Measurements from ENCODE around the gene ZNF415. TPM values are rescaled to one million over a fixed set of nuclear protein-coding genes. Genes with fewer than 3 reads are reported as not detected.

ZNF415 gene
- total and polyA plus RNA-seq, 9 of the 15 experiments (the other 6 are each of a cell fraction or from before 2014, with no cell fraction given): 0.06 to 0.82 (median 0.14) TPM; not detected in 2

GRCh38 chr19:53157626-53158025 is 24.9 kb upstream of the ZNF415 start (continued):
- TF ChIP-seq ARID4B (CRISPR knock-in tag; IDR thresholded peaks at IDR 0.05) (0 out of 2 replicates have a peak, but pooled peaks have one; percentile 1), SNIP1 (IDR thresholded peaks at IDR 0.05; ENCODE audit: low read depth) (no peak), SIN3A (IDR thresholded peaks at IDR 0.05; ENCODE audit: borderline replicate concordance in 2 of 2, control insufficient read depth in 1 of 2, low read depth in 2 of 2, low read length in 2 of 2) (peak in 1 of 2 experiments; percentile 47; a peak in 1 of 4 replicates), E2F6 (IDR thresholded peaks at IDR 0.05; ENCODE audit: borderline replicate concordance in 1 of 2, extremely low read depth in 1 of 2, insufficient read depth in 1 of 2, insufficient read length in 1 of 2, low read depth in 1 of 2, low read length in 1 of 2, poor library complexity in 1 of 2, severe bottlenecking in 1 of 2) (peak in 1 of 2 experiments; percentile 27), MITF (IDR thresholded peaks at IDR 0.05) (no peak), MLLT1 (IDR thresholded peaks at IDR 0.05) (0 out of 4 replicates have a peak, but pooled peaks of 1 of the 2 experiments have one; percentile 33)

Measured in K562 (cell line).